ENCODE results near the gene C6orf47. TPM values are rescaled to one million over a fixed set of nuclear protein-coding genes. Genes with fewer than 3 reads are reported as not detected.
"Not testable (repeated sequence)": the region's sequence is repeated elsewhere in the genome, so short reads cannot be mapped to it uniquely, and the experiment has no call there.

Gene C6orf47, protein sequence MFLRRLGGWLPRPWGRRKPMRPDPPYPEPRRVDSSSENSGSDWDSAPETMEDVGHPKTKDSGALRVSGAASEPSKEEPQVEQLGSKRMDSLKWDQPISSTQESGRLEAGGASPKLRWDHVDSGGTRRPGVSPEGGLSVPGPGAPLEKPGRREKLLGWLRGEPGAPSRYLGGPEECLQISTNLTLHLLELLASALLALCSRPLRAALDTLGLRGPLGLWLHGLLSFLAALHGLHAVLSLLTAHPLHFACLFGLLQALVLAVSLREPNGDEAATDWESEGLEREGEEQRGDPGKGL
- total RNA-seq (10 to 100 TPM; 14.0 to 32.8 (median 23.2) TPM), polyA plus RNA-seq (10 to 100 TPM; 22.3 to 33.7 TPM), total RNA-seq (24.8 reads per million, percentile 55 among the genes with 10 or more reads in this experiment)

DNA sequence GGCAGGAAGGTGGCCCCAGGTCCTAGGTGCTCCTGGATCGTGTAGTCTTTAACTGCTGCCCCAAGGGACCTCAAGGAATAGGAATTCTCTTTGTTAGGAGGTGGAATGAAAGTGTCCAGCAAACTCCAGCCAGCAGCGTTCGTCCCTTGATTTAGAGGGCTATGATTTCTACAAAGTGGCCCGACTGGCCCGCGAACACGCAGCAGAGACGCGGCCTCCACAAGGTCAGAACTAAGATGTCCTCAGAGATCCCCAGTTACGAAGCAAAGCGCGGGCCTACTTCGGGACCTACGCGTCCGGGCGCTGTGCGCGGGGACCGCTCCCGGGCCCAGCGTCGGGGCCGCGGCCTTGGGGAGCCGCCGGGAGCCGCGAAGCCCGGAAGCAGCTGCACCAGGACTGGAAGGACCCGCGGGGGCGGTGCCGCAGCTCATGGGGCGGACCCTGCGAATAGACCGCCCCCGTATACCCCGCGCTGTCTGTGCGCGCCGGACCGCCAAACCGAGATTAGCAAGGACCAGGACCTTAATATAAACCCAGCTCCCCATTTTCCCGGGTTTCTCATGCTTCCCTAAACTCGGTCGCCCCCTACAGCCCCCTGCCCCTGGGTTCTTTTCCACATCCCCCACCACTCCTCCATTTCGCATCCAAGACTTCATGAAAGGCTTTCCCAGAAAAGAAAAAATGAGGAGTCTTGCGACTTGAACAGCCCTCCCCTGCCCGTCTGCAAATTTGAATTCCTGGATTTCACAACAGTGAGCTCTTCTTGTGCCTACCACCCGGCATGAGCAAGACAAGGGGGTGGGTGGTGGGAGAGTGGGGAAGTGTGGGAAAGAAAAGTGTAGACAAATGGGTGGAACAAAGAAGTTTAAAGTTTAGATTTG, at the start of gene C6orf47:
Gene C6orf47, minus strand, starts transcription at position 398 of the 881 bp plus-strand sequence. CDS start 831 bp downstream, outside the sequence.
- ChIA-PET POLR2A (interaction anchor here (0.6 to 7.1 kb wide), 20 partner anchors 8 to 1617 kb away, joined by 3 to 193 read pairs (median 4); partner anchors contain the start of genes ABHD16A, APOM, BAG6 and DDX39B), CTCF (interaction anchor here (0.9 kb wide), 1 partner anchor 8 kb away, joined by 3 read pairs; the partner anchor contains the start of gene BAG6)
- Histone ChIP-seq H3K4me1 (ENCODE audit: control insufficient read depth in 2 of 2, insufficient read depth in 2 of 2, low read length in 2 of 2) (peaks cover 43 to 54% of the 10 kb centered on the region in 2 donors), H3K9me3 (ENCODE audit: control insufficient read depth in 2 of 3, low read length in 3 of 3) (no peaks in the 10 kb centered on the region), H3K4me3 (ENCODE audit: low read length) (peak within 1 kb of the TSS; percentile 79), H3K36me3 (ENCODE audit: control insufficient read depth in 2 of 3, insufficient read depth in 3 of 3, low read length in 3 of 3) (peaks cover 0 to 37% (median 6%) of the 10 kb centered on the region in 3 experiments), H3K27ac (ENCODE audit: low read depth, low read length) (peak within 1 kb of the TSS; percentile 88), H3K27me3 (ENCODE audit: control insufficient read depth in 2 of 2, insufficient read depth in 2 of 2, low read length in 2 of 2) (no peaks in the 10 kb centered on the region)
- peaks cover 0 to 2% (median 0%) of the 10 kb centered on the region in 11 donors for H3K9me3 Mint-ChIP-seq
- ATAC-seq = peak; percentile 72
- H3K27ac Mint-ChIP-seq = peak within 1 kb of the TSS; percentile 81 to 95 (median 89)
- peaks cover 0 to 2% (median 0%) of the 10 kb centered on the region in 5 donors for H3K27me3 Mint-ChIP-seq
- intact Hi-C loops (cut with micrococcal nuclease) = loop anchor here (1.0 to 10.0 kb wide), 3 partner anchors 8 to 1754 kb away; partner anchors contain the start of genes BAG6 (in 2 of the 2), CUTA (in 1 of the 2), HSD17B8 (in 1 of the 2) and PHF1 (in 1 of the 2)
- H3K4me1 Mint-ChIP-seq = peaks cover 58 to 89% (median 78%) of the 10 kb centered on the region in 7 donors
- H3K4me3 Mint-ChIP-seq = peak within 1 kb of the TSS; percentile 89 to 98 (median 92)
- DNase-seq = peak; percentile 49 to 79 (median 63)
- peaks cover 4 to 44% (median 18%) of the 10 kb centered on the region in 5 donors for H3K36me3 Mint-ChIP-seq

DNA sequence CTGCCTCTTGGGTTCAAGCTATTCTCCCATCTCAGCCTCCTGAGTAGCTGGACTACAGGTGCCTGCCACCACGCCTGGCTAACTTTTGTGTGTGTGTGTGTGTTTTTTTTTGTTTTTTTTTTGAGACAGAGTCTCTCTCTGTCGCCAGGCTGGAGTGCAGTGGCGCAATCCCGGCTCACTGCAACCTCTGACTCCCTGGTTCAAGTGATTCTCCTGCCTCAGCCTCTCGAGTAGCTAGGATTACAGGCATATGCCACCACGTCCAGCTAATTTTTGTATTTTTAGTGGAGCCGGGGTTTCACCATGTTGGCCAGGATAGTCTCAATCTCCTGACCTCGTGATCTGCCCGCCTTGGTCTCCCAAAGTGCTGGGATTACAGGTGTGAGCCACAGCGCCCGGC, 48.6 kb upstream of the C6orf47 start:
- H3K4me1 Mint-ChIP-seq = peaks cover 4 to 33% (median 20%) of the 10 kb centered on the region in 7 donors
- H3K27me3 ChIP-seq (ENCODE audit: control insufficient read depth in 2 of 2, insufficient read depth in 2 of 2, low read length in 2 of 2); H3K4me3 Mint-ChIP-seq: not testable (repeated sequence)

DNA sequence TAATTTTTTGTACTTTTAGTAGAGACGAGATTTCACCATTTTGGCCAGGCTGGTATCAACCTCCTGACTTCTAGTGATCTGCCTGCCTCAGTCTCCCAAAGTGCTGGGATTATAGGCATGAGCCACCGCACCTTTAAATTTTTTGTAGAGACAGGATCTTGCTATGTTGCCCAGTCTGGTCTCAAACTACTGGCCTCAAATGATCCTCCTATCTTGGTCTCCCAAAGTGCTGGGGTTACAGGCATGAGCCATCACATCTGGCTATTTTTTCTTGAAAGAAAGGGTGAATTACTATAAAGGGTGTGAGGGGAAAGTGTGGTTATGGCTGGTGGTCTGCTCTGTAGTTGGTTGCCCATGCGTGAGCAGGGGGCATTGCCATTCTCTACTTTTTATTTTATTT, 47.6 kb upstream of the C6orf47 start:
- H3K36me3 Mint-ChIP-seq = no peaks in the 10 kb centered on the region
- peaks cover 7 to 13% of the 10 kb centered on the region in 2 donors for H3K4me1 ChIP-seq (ENCODE audit: control insufficient read depth in 2 of 2, insufficient read depth in 2 of 2, low read length in 2 of 2)
- peaks cover 0 to 3% (median 0%) of the 10 kb centered on the region in 11 donors for H3K9me3 Mint-ChIP-seq
- no peak overlapping the region for H3K27ac Mint-ChIP-seq
- DNase-seq = no peak
- peaks cover 0 to 14% (median 0%) of the 10 kb centered on the region in 5 donors for H3K27me3 Mint-ChIP-seq
- H3K4me1 Mint-ChIP-seq = peaks cover 4 to 30% (median 19%) of the 10 kb centered on the region in 7 donors
- intact Hi-C loops (cut with micrococcal nuclease) = loop anchor here in 1 of 2 donors (10.0 kb wide), 1 partner anchor 163 kb away; the partner anchor contains the start of genes ATP6V1G2, DDX39B and NFKBIL1
- no peak for ATAC-seq
- no peak overlapping the region for H3K4me3 ChIP-seq (ENCODE audit: low read length)
- H3K27ac ChIP-seq (ENCODE audit: low read depth, low read length) = no peak overlapping the region
- no peaks in the 10 kb centered on the region for H3K27me3 ChIP-seq (ENCODE audit: control insufficient read depth in 2 of 2, insufficient read depth in 2 of 2, low read length in 2 of 2)
- ChIA-PET CTCF (no interaction called here), POLR2A (no interaction called here)
- H3K36me3 ChIP-seq (ENCODE audit: control insufficient read depth in 2 of 3, insufficient read depth in 3 of 3, low read length in 3 of 3) = no peaks in the 10 kb centered on the region
- H3K4me3 Mint-ChIP-seq = no peak overlapping the region
- H3K9me3 ChIP-seq (ENCODE audit: control insufficient read depth in 2 of 3, low read length in 3 of 3) = no peaks in the 10 kb centered on the region

More for the DNA sequence above, 48.6 kb upstream of the C6orf47 start:
- H3K4me3 ChIP-seq (ENCODE audit: low read length); H3K27ac Mint-ChIP-seq; H3K36me3 Mint-ChIP-seq; H3K9me3 ChIP-seq (ENCODE audit: control insufficient read depth in 2 of 3, low read length in 3 of 3); H3K36me3 ChIP-seq (ENCODE audit: control insufficient read depth in 2 of 3, insufficient read depth in 3 of 3, low read length in 3 of 3); H3K9me3 Mint-ChIP-seq; H3K4me1 ChIP-seq (ENCODE audit: control insufficient read depth in 2 of 2, insufficient read depth in 2 of 2, low read length in 2 of 2); DNase-seq; H3K27ac ChIP-seq (ENCODE audit: low read depth, low read length); ATAC-seq; CTCF ChIA-PET: not testable (repeated sequence)
- POLR2A ChIA-PET = interaction anchor here (0.6 kb wide), 1 partner anchor 122 kb away, joined by 4 read pairs; no protein-coding TSS in a partner anchor
- peaks cover 0 to 16% (median 0%) of the 10 kb centered on the region in 5 donors for H3K27me3 Mint-ChIP-seq
- intact Hi-C loops (cut with micrococcal nuclease) = loop anchor here in 1 of 2 donors (10.0 kb wide), 1 partner anchor 164 kb away; the partner anchor contains the start of genes ATP6V1G2, DDX39B and NFKBIL1

DNA sequence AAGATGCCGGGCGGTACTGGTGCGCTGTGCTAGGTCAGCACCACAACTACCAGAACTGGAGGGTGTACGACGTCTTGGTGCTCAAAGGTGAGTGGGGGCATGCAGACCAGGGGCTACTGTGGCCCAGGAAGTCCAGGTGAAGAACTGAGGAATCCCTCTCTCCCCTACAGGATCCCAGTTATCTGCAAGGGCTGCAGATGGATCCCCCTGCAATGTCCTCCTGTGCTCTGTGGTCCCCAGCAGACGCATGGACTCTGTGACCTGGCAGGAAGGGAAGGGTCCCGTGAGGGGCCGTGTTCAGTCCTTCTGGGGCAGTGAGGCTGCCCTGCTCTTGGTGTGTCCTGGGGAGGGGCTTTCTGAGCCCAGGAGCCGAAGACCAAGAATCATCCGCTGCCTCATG, 47.1 kb upstream of the C6orf47 start:
- H3K4me3 ChIP-seq (ENCODE audit: low read length) = no peak overlapping the region
- H3K9me3 ChIP-seq (ENCODE audit: control insufficient read depth in 2 of 3, low read length in 3 of 3) = no peaks in the 10 kb centered on the region
- Mint-ChIP-seq H3K4me3 (no peak overlapping the region), H3K4me1 (peaks cover 4 to 27% (median 19%) of the 10 kb centered on the region in 7 donors), H3K36me3 (no peaks in the 10 kb centered on the region), H3K27me3 (peaks cover 0 to 11% (median 0%) of the 10 kb centered on the region in 5 donors), H3K9me3 (peaks cover 0 to 3% (median 0%) of the 10 kb centered on the region in 11 donors), H3K27ac (no peak overlapping the region)
- CTCF ChIA-PET = no interaction called here
- DNase-seq (no peak), ATAC-seq (no peak)
- H3K27ac ChIP-seq (ENCODE audit: low read depth, low read length) = no peak overlapping the region
- H3K36me3 ChIP-seq (ENCODE audit: control insufficient read depth in 2 of 3, insufficient read depth in 3 of 3, low read length in 3 of 3) = peaks cover 0 to 4% (median 0%) of the 10 kb centered on the region in 3 experiments
- H3K4me1 ChIP-seq (ENCODE audit: control insufficient read depth in 2 of 2, insufficient read depth in 2 of 2, low read length in 2 of 2) = peaks cover 7 to 13% of the 10 kb centered on the region in 2 donors
- H3K27me3 ChIP-seq (ENCODE audit: control insufficient read depth in 2 of 2, insufficient read depth in 2 of 2, low read length in 2 of 2) = no peaks in the 10 kb centered on the region
- POLR2A ChIA-PET = no interaction called here
- intact Hi-C loops (cut with micrococcal nuclease) = loop anchor here in 1 of 2 donors (10.0 kb wide), 1 partner anchor 163 kb away; the partner anchor contains the start of genes ATP6V1G2, DDX39B and NFKBIL1

DNA sequence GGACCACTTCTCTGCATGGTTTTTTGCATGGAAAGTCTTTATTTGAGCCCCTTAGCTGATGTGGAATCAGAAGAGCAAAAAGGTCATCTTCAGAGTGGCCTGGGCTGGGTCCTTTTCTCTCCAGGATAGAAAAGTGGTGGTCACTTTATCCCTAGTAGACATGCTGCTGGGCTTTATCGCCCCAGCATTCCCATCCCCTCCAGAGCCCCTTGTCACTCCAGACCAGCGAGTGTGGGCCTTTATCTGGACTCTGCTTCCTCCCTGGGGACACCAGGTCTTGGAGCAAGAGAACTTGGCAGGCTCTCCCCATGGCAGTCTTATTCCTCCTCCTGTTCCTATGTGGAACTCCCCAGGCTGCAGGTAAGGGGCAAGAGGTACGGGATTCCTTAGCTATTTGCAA, 46.0 kb upstream of the C6orf47 start, which contains the start of gene LY6G6F:
Gene LY6G6F, plus strand, starts transcription at position 268 of the 400 bp plus-strand sequence. Its CDS starts 41 bp downstream, at position 309.
- Mint-ChIP-seq H3K27me3 (peaks cover 0 to 5% (median 0%) of the 10 kb centered on the region in 5 donors), H3K36me3 (no peaks in the 10 kb centered on the region), H3K27ac (peak within 1 kb of the TSS in 1 of 9 donors; percentile 59), H3K9me3 (peaks cover 0 to 3% (median 0%) of the 10 kb centered on the region in 11 donors), H3K4me3 (no peak within 1 kb of the TSS), H3K4me1 (peaks cover 8 to 26% (median 23%) of the 10 kb centered on the region in 7 donors)
- intact Hi-C loops (cut with micrococcal nuclease) = loop anchor here in 1 of 2 donors (10.0 kb wide), 1 partner anchor 162 kb away; the partner anchor contains the start of genes ATP6V1G2, DDX39B and NFKBIL1
- Histone ChIP-seq H3K27me3 (ENCODE audit: control insufficient read depth in 2 of 2, insufficient read depth in 2 of 2, low read length in 2 of 2) (no peaks in the 10 kb centered on the region), H3K36me3 (ENCODE audit: control insufficient read depth in 2 of 3, insufficient read depth in 3 of 3, low read length in 3 of 3) (peaks cover 0 to 8% (median 0%) of the 10 kb centered on the region in 3 experiments), H3K4me3 (ENCODE audit: low read length) (no peak within 1 kb of the TSS), H3K9me3 (ENCODE audit: control insufficient read depth in 2 of 3, low read length in 3 of 3) (no peaks in the 10 kb centered on the region), H3K27ac (ENCODE audit: low read depth, low read length) (no peak within 1 kb of the TSS), H3K4me1 (ENCODE audit: control insufficient read depth in 2 of 2, insufficient read depth in 2 of 2, low read length in 2 of 2) (peaks cover 15 to 23% of the 10 kb centered on the region in 2 donors)
- ChIA-PET CTCF (interaction anchor here (0.9 kb wide), 1 partner anchor 8 kb away, joined by 4 read pairs; no protein-coding TSS in a partner anchor), POLR2A (interaction anchor here (0.6 kb wide), 1 partner anchor 8 kb away, joined by 4 read pairs; no protein-coding TSS in a partner anchor)
- no peak for ATAC-seq
- DNase-seq = no peak

All from naive thymus-derived CD4-positive, alpha-beta T cell (primary cell).